ENCODE measurements around the gene MUCL3.

DNA sequence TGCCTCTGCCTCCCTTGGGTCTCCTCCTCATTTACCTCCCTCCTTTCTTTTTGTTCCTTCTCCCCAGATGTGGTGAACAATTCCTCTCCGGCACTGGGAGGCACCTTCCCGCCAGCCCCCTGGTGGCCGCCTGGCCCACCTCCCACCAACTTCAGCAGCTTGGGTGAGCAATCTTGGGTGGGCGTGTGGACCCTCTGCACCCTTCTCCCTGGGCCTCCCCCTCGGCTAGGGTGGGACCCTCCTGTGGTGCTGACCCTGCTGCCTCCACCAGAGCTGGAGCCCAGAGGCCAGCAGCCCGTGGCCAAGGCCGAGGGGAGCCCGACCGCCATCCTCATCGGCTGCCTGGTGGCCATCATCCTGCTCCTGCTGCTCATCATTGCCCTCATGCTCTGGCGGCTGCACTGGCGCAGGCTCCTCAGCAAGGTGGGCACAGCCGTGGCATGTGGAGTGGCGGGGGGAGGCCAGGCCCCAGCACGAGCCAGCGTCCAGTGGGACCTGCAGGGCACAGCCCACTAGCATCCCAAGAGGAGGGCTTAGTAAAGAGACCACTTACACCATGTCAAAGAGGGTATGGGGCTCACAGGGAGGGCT, 47.7 kb upstream of the MUCL3 start:
- TF ChIP-seq, protein P1, sequence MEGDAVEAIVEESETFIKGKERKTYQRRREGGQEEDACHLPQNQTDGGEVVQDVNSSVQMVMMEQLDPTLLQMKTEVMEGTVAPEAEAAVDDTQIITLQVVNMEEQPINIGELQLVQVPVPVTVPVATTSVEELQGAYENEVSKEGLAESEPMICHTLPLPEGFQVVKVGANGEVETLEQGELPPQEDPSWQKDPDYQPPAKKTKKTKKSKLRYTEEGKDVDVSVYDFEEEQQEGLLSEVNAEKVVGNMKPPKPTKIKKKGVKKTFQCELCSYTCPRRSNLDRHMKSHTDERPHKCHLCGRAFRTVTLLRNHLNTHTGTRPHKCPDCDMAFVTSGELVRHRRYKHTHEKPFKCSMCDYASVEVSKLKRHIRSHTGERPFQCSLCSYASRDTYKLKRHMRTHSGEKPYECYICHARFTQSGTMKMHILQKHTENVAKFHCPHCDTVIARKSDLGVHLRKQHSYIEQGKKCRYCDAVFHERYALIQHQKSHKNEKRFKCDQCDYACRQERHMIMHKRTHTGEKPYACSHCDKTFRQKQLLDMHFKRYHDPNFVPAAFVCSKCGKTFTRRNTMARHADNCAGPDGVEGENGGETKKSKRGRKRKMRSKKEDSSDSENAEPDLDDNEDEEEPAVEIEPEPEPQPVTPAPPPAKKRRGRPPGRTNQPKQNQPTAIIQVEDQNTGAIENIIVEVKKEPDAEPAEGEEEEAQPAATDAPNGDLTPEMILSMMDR (IDR thresholded peaks at IDR 0.05): no peak
- no peak for TF ChIP-seq EZH2 (IDR thresholded peaks at IDR 0.05; ENCODE audit: borderline replicate concordance, insufficient read depth, low read depth, low read length, poor library complexity, severe bottlenecking)
